Natural killer cell (primary cell): ENCODE results near the gene PIGU. TPM values are rescaled to one million over a fixed set of nuclear protein-coding genes. Genes with fewer than 3 reads are reported as not detected.

ENCODE experiments used
- ATAC-seq, 3 donors: fragments of 150-1000 bp in 2 of 3; fragments of 200-7000 bp in 1 of 3; cut with Tn5 transposase; 1 replicate in 1 of 3; 2 replicates in 2 of 3; pipeline ENCODE4 v1.10.0; 2021; ENCODE audit warnings: mild to moderate bottlenecking in 2 of 3, moderate library complexity in 2 of 3
- DNase-seq, 2 donors: peaks; one replicate each; pipeline versions ENCODE4 v3.0.0 to v3.0.0-alpha.2; 2013 to 2021; ENCODE audit warnings: mixed read lengths in 1 of 2
- H3K27ac ChIP-seq: one replicate; pipeline ENCODE4 v1.5.1; 2013; ENCODE audit warnings: mild to moderate bottlenecking, low read length
- H3K27me3 ChIP-seq: one replicate; pipeline ENCODE4 v1.6.1; 2013; ENCODE audit warnings: low read length; ENCODE audit not compliant: control insufficient read depth, insufficient read depth
- H3K36me3 ChIP-seq: one replicate; pipeline ENCODE4 v1.6.1; 2013; ENCODE audit warnings: low read length; ENCODE audit not compliant: control insufficient read depth, insufficient read depth
- H3K4me1 ChIP-seq: one replicate; pipeline ENCODE4 v1.6.1; 2013; ENCODE audit warnings: low read length; ENCODE audit not compliant: control insufficient read depth, insufficient read depth
- H3K4me3 ChIP-seq: one replicate; pipeline ENCODE4 v1.5.1; 2013; ENCODE audit warnings: low read length
- H3K9me3 ChIP-seq: one replicate; pipeline ENCODE4 v1.6.1; 2013; ENCODE audit warnings: low read length; ENCODE audit not compliant: control insufficient read depth, insufficient read depth
- H3K27ac Mint-ChIP-seq, 2 donors: one replicate each; pipeline ENCODE4 v1.8.0; 2022; ENCODE audit warnings: mild to moderate bottlenecking in 2 of 2, mixed read lengths in 2 of 2, moderate library complexity in 1 of 2
- H3K27me3 Mint-ChIP-seq, 2 donors: one replicate each; pipeline ENCODE4 v1.8.0; 2022; ENCODE audit warnings: low read depth in 2 of 2, mixed read lengths in 2 of 2
- H3K36me3 Mint-ChIP-seq: one replicate; pipeline ENCODE4 v1.8.0; 2022; ENCODE audit warnings: mixed read lengths
- H3K4me1 Mint-ChIP-seq, 2 donors: one replicate each; pipeline ENCODE4 v1.8.0; 2022; ENCODE audit warnings: mixed read lengths in 2 of 2
- H3K4me3 Mint-ChIP-seq: one replicate; pipeline ENCODE4 v1.8.0; 2022; ENCODE audit warnings: mild to moderate bottlenecking, moderate library complexity, mixed read lengths
- H3K9me3 Mint-ChIP-seq, 2 donors: one replicate each; pipeline ENCODE4 v1.8.0; 2022; ENCODE audit warnings: mixed read lengths in 2 of 2
- CTCF ChIP-seq: fragments of 200-600 bp; IDR thresholded peaks from one replicate; pipeline ENCODE4 v1.8.0; 2022; ENCODE audit warnings: antibody characterized with exemption
- WGBS: methylation state at CpG from one replicate; pipeline ENCODE4 v1.1.7; 2013; ENCODE audit warnings: missing lambda C conversion rate; ENCODE audit not compliant: insufficient coverage; 5-methylcytosine and 5-hydroxymethylcytosine counted together
- intact Hi-C: fragments of 100-400 bp; cut with micrococcal nuclease; formaldehyde crosslinking; loops from one replicate; pipeline ENCODE4 v1.14.2; 2022
- total RNA-seq, 4 donors: library from RNA; stranded (reverse); fragments of 120-200 nt in 1 of 4; gene quantifications; one replicate each; pipeline versions ENCODE4 v1.2.3 to v1.2.4, GENCODE V29; 2013 to 2022

PIGU gene
- total RNA-seq, 3 donors from 2014 or later (not counting 1 experiment from before 2014, with no cell fraction given): 7.0 to 11.1 (median 8.2) TPM

GRCh38 chr20:34643928-34644327 is 33.0 kb downstream of the PIGU start:
- DNase-seq (no peak), ATAC-seq (no peak)
- no peaks in the 10 kb centered on the region for H3K4me1 ChIP-seq
- no peaks in the 10 kb centered on the region for H3K9me3 ChIP-seq
- H3K4me3 Mint-ChIP-seq: no peak overlapping the region
- H3K36me3 Mint-ChIP-seq: no peaks in the 10 kb centered on the region
- no peak overlapping the region for H3K27ac Mint-ChIP-seq
- no peaks in the 10 kb centered on the region for H3K27me3 ChIP-seq
- TF ChIP-seq CTCF: no peak
- intact Hi-C loops: no loop called here
- H3K4me1 Mint-ChIP-seq: no peaks in the 10 kb centered on the region
- H3K4me3 ChIP-seq: no peak overlapping the region
- H3K9me3 Mint-ChIP-seq: no peaks in the 10 kb centered on the region
- no peaks in the 10 kb centered on the region for H3K27me3 Mint-ChIP-seq
- no peak overlapping the region for H3K27ac ChIP-seq
- peaks cover 8% of the 10 kb centered on the region for H3K36me3 ChIP-seq

GRCh38 chr20:34642009-34642408 is 34.9 kb downstream of the PIGU start:
- Mint-ChIP-seq H3K36me3 (no peaks in the 10 kb centered on the region), H3K27ac (no peak overlapping the region), H3K4me3 (no peak overlapping the region), H3K9me3 (no peaks in the 10 kb centered on the region), H3K27me3 (no peaks in the 10 kb centered on the region), H3K4me1 (no peaks in the 10 kb centered on the region)
- H3K4me3 ChIP-seq: no peak overlapping the region
- no peak for DNase-seq
- H3K9me3 ChIP-seq: no peaks in the 10 kb centered on the region
- no peak for TF ChIP-seq CTCF
- H3K4me1 ChIP-seq: no peaks in the 10 kb centered on the region
- no peak overlapping the region for H3K27ac ChIP-seq
- H3K27me3 ChIP-seq: no peaks in the 10 kb centered on the region
- intact Hi-C loops: no loop called here
- ATAC-seq: no peak
- 85% methylated on average over 1 of the region's 1 CpG for WGBS
- H3K36me3 ChIP-seq: peaks cover 20% of the 10 kb centered on the region

GRCh38 chr20:34639755-34640222 is 37.1 kb downstream of the PIGU start:
- Histone ChIP-seq H3K4me1 (no peaks in the 10 kb centered on the region), H3K36me3 (peaks cover 31% of the 10 kb centered on the region), H3K9me3 (no peaks in the 10 kb centered on the region), H3K27ac (no peak overlapping the region), H3K4me3 (no peak overlapping the region), H3K27me3 (no peaks in the 10 kb centered on the region)
- DNase-seq: no peak
- WGBS: 100% methylated on average over 2 of the region's 2 CpGs
- H3K27me3 Mint-ChIP-seq: no peaks in the 10 kb centered on the region
- H3K9me3 Mint-ChIP-seq: no peaks in the 10 kb centered on the region
- no peak for TF ChIP-seq CTCF
- H3K27ac Mint-ChIP-seq: no peak overlapping the region
- no peak overlapping the region for H3K4me3 Mint-ChIP-seq
- intact Hi-C loops: no loop called here
- peaks cover 10% of the 10 kb centered on the region for H3K36me3 Mint-ChIP-seq
- no peaks in the 10 kb centered on the region for H3K4me1 Mint-ChIP-seq
- ATAC-seq: no peak

GRCh38 chr20:34638532-34638931 is 38.4 kb downstream of the PIGU start:
- no peak for ATAC-seq
- Mint-ChIP-seq H3K4me1 (no peaks in the 10 kb centered on the region), H3K9me3 (no peaks in the 10 kb centered on the region), H3K4me3 (no peak overlapping the region), H3K27me3 (no peaks in the 10 kb centered on the region), H3K36me3 (peaks cover 10% of the 10 kb centered on the region), H3K27ac (no peak overlapping the region)
- DNase-seq: no peak
- WGBS: 88% methylated on average over 2 of the region's 3 CpGs
- Histone ChIP-seq H3K36me3 (peaks cover 28% of the 10 kb centered on the region), H3K9me3 (no peaks in the 10 kb centered on the region), H3K4me1 (no peaks in the 10 kb centered on the region), H3K27me3 (no peaks in the 10 kb centered on the region), H3K4me3 (no peak overlapping the region), H3K27ac (no peak overlapping the region)
- intact Hi-C loops: no loop called here
- TF ChIP-seq CTCF: no peak
